Activated CD4-positive, alpha-beta T cell treated with anti-CD3 and anti-CD28 coated beads for 24 hours (primary cell): ENCODE data around the gene GPR21.

ENCODE experiments used
- DNase-seq, 2 donors: peaks; one replicate each; pipeline ENCODE4 v3.0.0-alpha.2; 2020; ENCODE audit warnings: low read depth in 2 of 2

GPR21 gene

GRCh38 chr9:123033352-123033751 lies at the start of gene GPR21:
Gene GPR21, plus strand, starts transcription at chr9:123033667. Its CDS starts 900 bp downstream, at chr9:123034567.
- DNase-seq: no peak

- DNase-seq: no peak
These were observed 47.5 kb upstream of the GPR21 start for GRCh38 chr9:122986010-122986409.

GRCh38 chr9:122988141-122988540 lies 45.3 kb upstream of the GPR21 start:
- no peak for DNase-seq

- no peak for DNase-seq
These were observed 44.4 kb upstream of the GPR21 start for GRCh38 chr9:122988920-122989621.

GRCh38 chr9:122991370-122991830 lies 42.1 kb upstream of the GPR21 start:
- DNase-seq: peak; percentile 4 to 9

- no peak for DNase-seq
These were observed 36.9 kb upstream of the GPR21 start for GRCh38 chr9:122996586-122996985.

- DNase-seq: no peak
These were observed 35.0 kb upstream of the GPR21 start for GRCh38 chr9:122998448-122998847.

- DNase-seq: no peak
These were observed 32.9 kb upstream of the GPR21 start for GRCh38 chr9:123000371-123001068.

GRCh38 chr9:123002754-123003153 lies 30.7 kb upstream of the GPR21 start:
- no peak for DNase-seq

GRCh38 chr9:123003466-123003865 lies 30.0 kb upstream of the GPR21 start:
- DNase-seq: no peak

- no peak for DNase-seq
These were observed 27.5 kb upstream of the GPR21 start for GRCh38 chr9:123005964-123006363.

- DNase-seq: no peak
These were observed 26.2 kb upstream of the GPR21 start for GRCh38 chr9:123007269-123007668.

- no peak for DNase-seq
These were observed 24.6 kb upstream of the GPR21 start for GRCh38 chr9:123008909-123009308.

- DNase-seq: no peak
These were observed 22.1 kb upstream of the GPR21 start for GRCh38 chr9:123011380-123011779.

GRCh38 chr9:123011878-123012528 lies 21.5 kb upstream of the GPR21 start:
- DNase-seq: no peak

- DNase-seq: no peak
These were observed 16.8 kb upstream of the GPR21 start for GRCh38 chr9:123016631-123017030.

- DNase-seq: no peak
These were observed 12.7 kb upstream of the GPR21 start for GRCh38 chr9:123020796-123021195.

- DNase-seq: no peak
These were observed 7.0 kb upstream of the GPR21 start for GRCh38 chr9:123026425-123026824.

- no peak for DNase-seq
These were observed 6.0 kb upstream of the GPR21 start for GRCh38 chr9:123027517-123027916.

- no peak for DNase-seq
These were observed 5.3 kb upstream of the GPR21 start for GRCh38 chr9:123028136-123028535.

- no peak for DNase-seq
These were observed 4.5 kb upstream of the GPR21 start for GRCh38 chr9:123028973-123029372.

GRCh38 chr9:123031963-123032362 lies 1.5 kb upstream of the GPR21 start:
- DNase-seq: no peak
